Gastrocnemius medialis (tissue), 4 donors: ENCODE results near the gene PLCE1. TPM values are rescaled to one million over a fixed set of nuclear protein-coding genes. Genes with fewer than 3 reads are reported as not detected.

Source experiments
- ATAC-seq, 2 donors: fragments of 150-250 bp; one replicate each; pipeline ENCODE4 v1.9.1; 2016
- DNase-seq, 2 donors: peaks; one replicate each; pipeline ENCODE4 v3.0.0-alpha.2; 2019
- H3K27ac ChIP-seq, 4 donors: fragments of 200-600 bp; sonication (generic); 1 replicate in 1 of 4; 2 replicates in 3 of 4; pipeline ENCODE4 v1.5.1; 2016 to 2018; ENCODE audit warnings: mild to moderate bottlenecking in 2 of 4, moderate library complexity in 1 of 4
- H3K27me3 ChIP-seq, 3 donors: fragments of 200-600 bp; sonication (generic) in 2 of 3; 1 replicate in 1 of 3; 2 replicates in 2 of 3; pipeline versions ENCODE4 v1.5.1 to v1.6.0; 2016 to 2019; ENCODE audit warnings: mild to moderate bottlenecking in 1 of 3, moderate library complexity in 1 of 3
- H3K36me3 ChIP-seq, 2 donors: fragments of 200-600 bp; sonication (generic) in 1 of 2; one replicate each; pipeline ENCODE4 v1.5.1; 2017 to 2018
- H3K4me1 ChIP-seq, 2 donors: fragments of 200-600 bp; sonication (generic) in 1 of 2; one replicate each; pipeline ENCODE4 v1.5.1; 2016 to 2017; ENCODE audit warnings: mild to moderate bottlenecking in 2 of 2
- H3K4me3 ChIP-seq, 4 donors: fragments of 200-600 bp; sonication (generic) in 3 of 4; 1 replicate in 1 of 4; 2 replicates in 3 of 4; pipeline ENCODE4 v1.5.1; 2016 to 2019; ENCODE audit warnings: mild to moderate bottlenecking in 2 of 4
- H3K9me3 ChIP-seq, 3 donors: fragments of 200-600 bp; sonication (generic) in 2 of 3; 1 replicate in 1 of 3; 2 replicates in 2 of 3; pipeline ENCODE4 v1.5.1; 2016 to 2019
- CTCF ChIP-seq, 5 experiments: fragments of 450-650 bp in 3 of 5; fragments of 200-600 bp in 2 of 5; sonication (generic) in 2 of 5; IDR thresholded peaks in 4 of 5; conservative IDR thresholded peaks in 1 of 5; 1 replicate in 4 of 5; 2 replicates in 1 of 5; pipeline ENCODE4 v1.5.1; 2016 to 2019; ENCODE audit warnings: antibody characterized with exemption in 5 of 5, mild to moderate bottlenecking in 3 of 5, moderate library complexity in 3 of 5
- POLR2A ChIP-seq, 2 donors: fragments of 450-650 bp; IDR thresholded peaks; one replicate each; pipeline ENCODE4 v1.6.1; 2017; ENCODE audit warnings: antibody characterized with exemption in 2 of 2, mild to moderate bottlenecking in 2 of 2, moderate library complexity in 2 of 2
- in situ Hi-C, 4 donors: fragments of 200-750 bp; cut with MboI; loops; one replicate each; pipeline versions ENCODE4 v1.15.0 to v1.8.0; 2017; ENCODE audit warnings: low sequenced_read_pairs in 4 of 4
- intact Hi-C: fragments of 100-400 bp; cut with DNase I; formaldehyde crosslinking; loops from one replicate; pipeline ENCODE4 v1.15.1; 2023; ENCODE audit warnings: low total_unique reads
- total RNA-seq, 4 donors: library from RNA; depleted of rRNA; stranded (reverse); fragments of >200 nt; gene quantifications; one replicate each; pipeline versions ENCODE4 v1.1.0 to v1.2.3, GENCODE V29; 2016

Gene PLCE1
- total RNA-seq, 4 donors from 2014 or later: 2.7 to 5.9 (median 3.8) TPM

GRCh38 chr10:94038024-94038423 is 44.3 kb downstream of the PLCE1 start:
- H3K27me3 ChIP-seq: no peaks in the 10 kb centered on the region
- H3K4me1 ChIP-seq: peaks cover 0 to 15% of the 10 kb centered on the region in 2 donors
- ATAC-seq (no peak), DNase-seq (no peak)
- intact Hi-C loops (no loop called here), in situ Hi-C loops (no loop called here)
- H3K4me3 ChIP-seq: no peak overlapping the region
- no peak overlapping the region for H3K27ac ChIP-seq
- TF ChIP-seq CTCF (IDR thresholded peaks at IDR 0.05 in 4 of 5, conservative IDR thresholded peaks at IDR 0.05 in 1 of 5): no peak
- no peak for TF ChIP-seq POLR2A (IDR thresholded peaks at IDR 0.05)
- H3K36me3 ChIP-seq: no peaks in the 10 kb centered on the region
- no peaks in the 10 kb centered on the region for H3K9me3 ChIP-seq

- no peaks in the 10 kb centered on the region for H3K36me3 ChIP-seq
- ATAC-seq (no peak), DNase-seq (no peak)
- TF ChIP-seq CTCF (IDR thresholded peaks at IDR 0.05 in 4 of 5, conservative IDR thresholded peaks at IDR 0.05 in 1 of 5) (no peak), POLR2A (IDR thresholded peaks at IDR 0.05) (no peak)
- in situ Hi-C loops: no loop called here
- H3K27me3 ChIP-seq: no peaks in the 10 kb centered on the region
- no peaks in the 10 kb centered on the region for H3K9me3 ChIP-seq
- H3K4me1 ChIP-seq: peaks cover under 1 to 16% of the 10 kb centered on the region in 2 donors
- no peak overlapping the region for H3K4me3 ChIP-seq
- intact Hi-C loops: no loop called here
- H3K27ac ChIP-seq: no peak overlapping the region
Observed at GRCh38 chr10:94041206-94041605, 47.5 kb downstream of the PLCE1 start.

DNA sequence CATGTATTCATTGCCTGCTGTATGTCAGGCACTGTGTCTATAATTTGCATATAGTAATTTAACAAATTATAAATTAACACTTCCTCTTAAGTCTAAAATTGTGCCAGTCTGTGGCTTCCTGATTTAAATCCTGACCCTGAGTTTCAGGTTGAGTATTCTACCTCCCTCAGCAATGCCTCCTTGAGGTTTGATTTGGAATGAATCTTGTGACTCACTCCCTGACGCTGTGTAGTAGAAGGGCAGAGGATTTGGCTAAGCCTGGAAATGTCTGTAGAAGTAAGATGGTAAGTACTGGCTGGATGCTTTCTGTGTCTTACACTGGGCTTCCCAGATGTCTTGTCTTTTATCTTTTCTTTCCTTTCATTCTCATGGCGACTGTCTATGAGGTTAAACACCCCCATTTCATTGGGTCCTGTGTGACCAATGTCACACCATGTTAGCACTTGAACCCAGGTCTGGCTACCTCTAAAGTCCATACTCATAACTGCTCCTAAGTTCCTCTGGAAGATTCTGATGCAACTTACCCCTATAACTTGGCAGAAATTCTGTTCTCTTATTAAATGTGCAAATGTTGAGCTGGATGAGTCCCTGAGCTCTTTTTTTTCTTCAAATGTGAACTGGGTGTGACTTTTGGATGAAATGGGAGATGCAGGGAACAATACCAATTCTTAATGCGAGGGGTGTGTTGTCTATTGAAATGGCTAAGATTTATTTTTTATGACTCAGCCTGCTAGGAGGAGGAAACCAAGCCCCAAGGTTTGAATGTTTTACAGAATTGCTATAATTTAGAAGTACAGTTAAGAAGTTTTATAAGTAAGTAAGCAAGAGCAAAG is 48.5 kb downstream of the PLCE1 start:
- H3K4me1 ChIP-seq: peaks cover 10 to 12% of the 10 kb centered on the region in 2 donors
- in situ Hi-C loops (no loop called here), intact Hi-C loops (no loop called here)
- H3K27ac ChIP-seq: no peak overlapping the region
- H3K9me3 ChIP-seq: no peaks in the 10 kb centered on the region
- DNase-seq (no peak), ATAC-seq (no peak)
- H3K36me3 ChIP-seq: no peaks in the 10 kb centered on the region
- H3K4me3 ChIP-seq: no peak overlapping the region
- no peaks in the 10 kb centered on the region for H3K27me3 ChIP-seq
- TF ChIP-seq POLR2A (IDR thresholded peaks at IDR 0.05) (no peak), CTCF (IDR thresholded peaks at IDR 0.05 in 4 of 5, conservative IDR thresholded peaks at IDR 0.05 in 1 of 5) (no peak)

DNA sequence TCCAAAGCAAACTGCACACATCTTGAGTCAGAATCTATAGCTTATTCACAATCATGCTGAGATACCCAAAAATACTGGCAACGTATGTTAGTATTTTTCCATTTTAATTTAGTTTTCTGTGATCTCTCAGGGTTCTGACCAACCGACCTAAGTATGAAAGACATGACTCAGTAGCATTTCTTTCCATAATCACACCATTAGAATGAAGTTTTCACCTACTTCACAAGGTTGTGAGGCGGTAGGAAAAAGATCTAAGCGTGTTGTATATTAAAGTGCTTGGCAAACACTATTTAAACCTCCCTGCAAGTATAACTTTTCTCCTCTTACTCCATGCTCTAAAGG is 49.1 kb downstream of the PLCE1 start:
- no peaks in the 10 kb centered on the region for H3K36me3 ChIP-seq
- TF ChIP-seq POLR2A (IDR thresholded peaks at IDR 0.05) (no peak), CTCF (IDR thresholded peaks at IDR 0.05 in 4 of 5, conservative IDR thresholded peaks at IDR 0.05 in 1 of 5) (no peak)
- no peak overlapping the region for H3K27ac ChIP-seq
- intact Hi-C loops: no loop called here
- no peak for DNase-seq
- no peaks in the 10 kb centered on the region for H3K27me3 ChIP-seq
- peaks cover 10 to 12% of the 10 kb centered on the region in 2 donors for H3K4me1 ChIP-seq
- ATAC-seq: no peak
- H3K4me3 ChIP-seq: no peak overlapping the region
- H3K9me3 ChIP-seq: no peaks in the 10 kb centered on the region
- in situ Hi-C loops: no loop called here

Other genes with a start within 250 kb of the PLCE1 start
- 10 to 100 TPM in 1 of 4 donors, under 1 TPM in 1, not detected in 2; 0.33 to 12.6 TPM for gene LGI1, start 236.0 kb upstream of the PLCE1 start, total RNA-seq
- 1 to 10 TPM in 2 of 4 donors, under 1 TPM in 2; 0.78 to 3.4 (median 0.97) TPM for gene SLC35G1, start 100.0 kb upstream of the PLCE1 start, total RNA-seq